ENCODE results near the gene GPR150.
"Not testable (repeated sequence)": the region's sequence is repeated elsewhere in the genome, so short reads cannot be mapped to it uniquely, and the experiment has no call there.

The GPR150 gene

GRCh38 chr5:95643152-95643551, 23.3 kb downstream of the GPR150 start:
- DNase-seq (ENCODE audit: insufficient read length) (no peak), FAIRE-seq (no peak)

GRCh38 chr5:95644351-95645042, 24.6 kb downstream of the GPR150 start:
- FAIRE-seq (peak; percentile 65), DNase-seq (ENCODE audit: insufficient read length) (no peak)
- TF ChIP-seq POLR2AphosphoS5 (IDR thresholded peaks at IDR 0.05; ENCODE audit: low read depth, low read length) (no peak), POLR2A (IDR thresholded peaks at IDR 0.05; ENCODE audit: low read depth, low read length) (no peak), TAF1 (IDR thresholded peaks at IDR 0.05; ENCODE audit: borderline replicate concordance, low read depth, low read length) (no peak)

More at GRCh38 chr5:95643152-95643551, 23.3 kb downstream of the GPR150 start:
- TF ChIP-seq TAF1 (IDR thresholded peaks at IDR 0.05; ENCODE audit: borderline replicate concordance, low read depth, low read length): no peak
- TF ChIP-seq POLR2A (IDR thresholded peaks at IDR 0.05; ENCODE audit: low read depth, low read length): no peak
- TF ChIP-seq POLR2AphosphoS5 (IDR thresholded peaks at IDR 0.05; ENCODE audit: low read depth, low read length): no peak

- not testable (repeated sequence) for FAIRE-seq; DNase-seq (ENCODE audit: insufficient read length)
Measured at GRCh38 chr5:95646226-95646568, 26.3 kb downstream of the GPR150 start.

GRCh38 chr5:95646569-95647431, 26.9 kb downstream of the GPR150 start, which contains the start of gene RFESD:
RFESD (plus strand) TSS chr5:95646777; CDS start chr5:95652272, 5,495 bp downstream.
- FAIRE-seq (peak; percentile 95), DNase-seq (ENCODE audit: insufficient read length) (peak; percentile 71)
- TF ChIP-seq TAF1 (IDR thresholded peaks at IDR 0.05; ENCODE audit: borderline replicate concordance, low read depth, low read length): peak; percentile 64
- 0 out of 2 replicates have a peak, but pooled peaks have one; percentile 44 for TF ChIP-seq POLR2AphosphoS5 (IDR thresholded peaks at IDR 0.05; ENCODE audit: low read depth, low read length)
- peak; percentile 83; the same call in 1 of the 2 replicates for TF ChIP-seq POLR2A (IDR thresholded peaks at IDR 0.05; ENCODE audit: low read depth, low read length)

GRCh38 chr5:95647886-95648860, 28.3 kb downstream of the GPR150 start:
- no peak for FAIRE-seq
- TF ChIP-seq TAF1 (IDR thresholded peaks at IDR 0.05; ENCODE audit: borderline replicate concordance, low read depth, low read length): no peak
- TF ChIP-seq POLR2AphosphoS5 (IDR thresholded peaks at IDR 0.05; ENCODE audit: low read depth, low read length): no peak
- no peak for TF ChIP-seq POLR2A (IDR thresholded peaks at IDR 0.05; ENCODE audit: low read depth, low read length)
- DNase-seq (ENCODE audit: insufficient read length): no peak

- no peak for TF ChIP-seq POLR2AphosphoS5 (IDR thresholded peaks at IDR 0.05; ENCODE audit: low read depth, low read length)
- FAIRE-seq (no peak), DNase-seq (ENCODE audit: insufficient read length) (no peak)
Measured at GRCh38 chr5:95649274-95649673, 29.4 kb downstream of the GPR150 start.

- DNase-seq (ENCODE audit: insufficient read length) (no peak), FAIRE-seq (no peak)
- TF ChIP-seq POLR2A (IDR thresholded peaks at IDR 0.05; ENCODE audit: low read depth, low read length): no peak
- no peak for TF ChIP-seq TAF1 (IDR thresholded peaks at IDR 0.05; ENCODE audit: borderline replicate concordance, low read depth, low read length)
- no peak for TF ChIP-seq POLR2AphosphoS5 (IDR thresholded peaks at IDR 0.05; ENCODE audit: low read depth, low read length)
Measured at GRCh38 chr5:95649842-95650620, 30.1 kb downstream of the GPR150 start.

- FAIRE-seq: no peak
- DNase-seq (ENCODE audit: insufficient read length): no peak
- no peak for TF ChIP-seq POLR2A (IDR thresholded peaks at IDR 0.05; ENCODE audit: low read depth, low read length)
- TF ChIP-seq POLR2AphosphoS5 (IDR thresholded peaks at IDR 0.05; ENCODE audit: low read depth, low read length): no peak
- TF ChIP-seq TAF1 (IDR thresholded peaks at IDR 0.05; ENCODE audit: borderline replicate concordance, low read depth, low read length): no peak
Measured at GRCh38 chr5:95652849-95653248, 33.0 kb downstream of the GPR150 start.

- TF ChIP-seq POLR2AphosphoS5 (IDR thresholded peaks at IDR 0.05; ENCODE audit: low read depth, low read length) (no peak), TAF1 (IDR thresholded peaks at IDR 0.05; ENCODE audit: borderline replicate concordance, low read depth, low read length) (no peak), POLR2A (IDR thresholded peaks at IDR 0.05; ENCODE audit: low read depth, low read length) (no peak)
- DNase-seq (ENCODE audit: insufficient read length): no peak
- FAIRE-seq: no peak
Measured at GRCh38 chr5:95654196-95654595, 34.3 kb downstream of the GPR150 start.

GRCh38 chr5:95655575-95655974, 35.7 kb downstream of the GPR150 start:
- DNase-seq (ENCODE audit: insufficient read length) (no peak), FAIRE-seq (no peak)
- TF ChIP-seq POLR2A (IDR thresholded peaks at IDR 0.05; ENCODE audit: low read depth, low read length) (no peak), TAF1 (IDR thresholded peaks at IDR 0.05; ENCODE audit: borderline replicate concordance, low read depth, low read length) (no peak), POLR2AphosphoS5 (IDR thresholded peaks at IDR 0.05; ENCODE audit: low read depth, low read length) (no peak)
